ENCODE data around the gene PEX10. TPM values are rescaled to one million over a fixed set of nuclear protein-coding genes. Genes with fewer than 3 reads are reported as not detected.
A peak's percentile ranks its signal among the peaks of the same experiment; 100 is the strongest.

PEX10 gene
- polyA plus RNA-seq, 1 donor from 2014 or later, result 30.1 TPM

- Histone ChIP-seq H3K27ac (ENCODE audit: low read length) (no peak overlapping the region), H3K9me2 (ENCODE audit: insufficient read depth, low read length) (no peaks in the 10 kb centered on the region), H3K36me3 (ENCODE audit: insufficient read depth, low read length) (no peaks in the 10 kb centered on the region), H3K4me3 (ENCODE audit: low read length) (no peak overlapping the region), H3K27me3 (ENCODE audit: insufficient read depth, low read depth, low read length) (no peaks in the 10 kb centered on the region), H3F3A (ENCODE audit: insufficient read depth, low read length, poor library complexity, severe bottlenecking) (no peaks in the 10 kb centered on the region), H3K4me2 (ENCODE audit: low read length) (no peak overlapping the region), H4K20me1 (ENCODE audit: insufficient read depth) (no peaks in the 10 kb centered on the region), H3K9me3 (ENCODE audit: low read length) (no peaks in the 10 kb centered on the region), H2AFZ (ENCODE audit: low read depth, low read length) (no peak overlapping the region), H3K9ac (ENCODE audit: low read length) (no peak overlapping the region), H3K79me2 (replicated peaks; ENCODE audit: insufficient read depth, low read length) (no peaks in the 10 kb centered on the region)
- TF ChIP-seq CTCF (IDR thresholded peaks at IDR 0.05; ENCODE audit: poor library complexity, severe bottlenecking), result no peak
- TF ChIP-seq RAD21 (conservative IDR thresholded peaks at IDR 0.05), result no peak
- TF ChIP-seq TAF1 (IDR thresholded peaks at IDR 0.05; ENCODE audit: low read depth), result no peak
- no peak for TF ChIP-seq MXI1 (conservative IDR thresholded peaks at IDR 0.05; ENCODE audit: poor library complexity, severe bottlenecking)
- TF ChIP-seq REST (IDR thresholded peaks at IDR 0.05; ENCODE audit: borderline replicate concordance), result no peak
- TF ChIP-seq SMC3 (conservative IDR thresholded peaks at IDR 0.05; ENCODE audit: poor library complexity), result no peak
- no peak for TF ChIP-seq EZH2 (IDR thresholded peaks at IDR 0.05; ENCODE audit: borderline replicate concordance, insufficient read depth, low read length, poor library complexity, severe bottlenecking)
- no peak for TF ChIP-seq POLR2AphosphoS5 (IDR thresholded peaks at IDR 0.05)
- TF ChIP-seq EP300 (conservative IDR thresholded peaks at IDR 0.05; ENCODE audit: poor library complexity, severe bottlenecking), result no peak
Measured at GRCh38 chr1:2407166-2407990, 5.0 kb downstream of the PEX10 start.

GRCh38 chr1:2406451-2407041 lies 5.8 kb downstream of the PEX10 start:
- Histone ChIP-seq H4K20me1 (ENCODE audit: insufficient read depth) (no peaks in the 10 kb centered on the region), H3K9me2 (ENCODE audit: insufficient read depth, low read length) (no peaks in the 10 kb centered on the region), H3K4me2 (ENCODE audit: low read length) (no peak overlapping the region), H3K27ac (ENCODE audit: low read length) (no peak overlapping the region), H3F3A (ENCODE audit: insufficient read depth, low read length, poor library complexity, severe bottlenecking) (no peaks in the 10 kb centered on the region), H3K27me3 (ENCODE audit: insufficient read depth, low read depth, low read length) (no peaks in the 10 kb centered on the region), H3K36me3 (ENCODE audit: insufficient read depth, low read length) (no peaks in the 10 kb centered on the region), H3K4me3 (ENCODE audit: low read length) (no peak overlapping the region), H3K9ac (ENCODE audit: low read length) (no peak overlapping the region), H3K79me2 (replicated peaks; ENCODE audit: insufficient read depth, low read length) (no peaks in the 10 kb centered on the region), H3K9me3 (ENCODE audit: low read length) (no peaks in the 10 kb centered on the region), H2AFZ (ENCODE audit: low read depth, low read length) (no peak overlapping the region)
- no peak for TF ChIP-seq MXI1 (conservative IDR thresholded peaks at IDR 0.05; ENCODE audit: poor library complexity, severe bottlenecking)
- TF ChIP-seq EZH2 (IDR thresholded peaks at IDR 0.05; ENCODE audit: borderline replicate concordance, insufficient read depth, low read length, poor library complexity, severe bottlenecking), result no peak
- no peak for TF ChIP-seq POLR2AphosphoS5 (IDR thresholded peaks at IDR 0.05)
- peak; percentile 19 for TF ChIP-seq CTCF (IDR thresholded peaks at IDR 0.05; ENCODE audit: poor library complexity, severe bottlenecking)

Measured in neural cell (in vitro differentiated cells).